ENCODE measurements around the gene AURKA. TPM values are rescaled to one million over a fixed set of nuclear protein-coding genes. Genes with fewer than 3 reads are reported as not detected.
A peak's percentile ranks its signal among the peaks of the same experiment; 100 is the strongest.

AURKA gene
- total and polyA plus RNA-seq, 9 of the 15 experiments (the other 6 are each of a cell fraction or from before 2014, with no cell fraction given), result 72.7 to 162 (median 113) TPM

- ChIA-PET POLR2A (interaction anchor here (0.6 to 5.1 kb wide), 9 partner anchors 8 to 1301 kb away, joined by 3 to 72 read pairs (median 3); partner anchors contain the start of genes AURKA and CSTF1), CTCF (ENCODE audit: low intra/inter-chr PET ratio) (no interaction called here)
- peaks cover 43% of the 10 kb centered on the region; the same call in 2 of the 3 replicates for H3K36me3 ChIP-seq (ENCODE audit: control insufficient read depth, insufficient read depth, low read length)
- H3K9me1 ChIP-seq (ENCODE audit: control insufficient read depth, insufficient read depth, low read length), result no peaks in the 10 kb centered on the region
- FAIRE-seq, result peak; percentile 84
- in situ Hi-C loops (cut with MboI), result no loop called here
- H3K4me3 ChIP-seq, result peak overlapping the region; percentile 77
- BruUV-seq (replicated peaks), result no TSS peak
- no peaks in the 10 kb centered on the region for H3K27me3 ChIP-seq (ENCODE audit: control insufficient read depth in 2 of 2, insufficient read depth in 2 of 2, low read length in 2 of 2)
- peak; percentile 54 to 91 (median 66) for DNase-seq (ENCODE audit: extremely low read depth in 1 of 4, low spot score in 3 of 4)
- H3K4me2 ChIP-seq (ENCODE audit: insufficient read depth, low read length), result peak overlapping the region; percentile 99
- 5% methylated on average over 12 of the region's 12 CpGs for WGBS (ENCODE audit: insufficient coverage, low coverage, missing lambda C conversion rate)
- peaks cover 28 to 59% of the 10 kb centered on the region in 2 experiments for H3K4me1 ChIP-seq (replicated peaks in 1 of 2; ENCODE audit: control insufficient read depth in 2 of 2, insufficient read depth in 2 of 2, low read length in 2 of 2)
- peak; percentile 56 for ATAC-seq
- peak overlapping the region; percentile 50 for H2AFZ ChIP-seq (ENCODE audit: low read depth, low read length)
- no peaks in the 10 kb centered on the region for H3K9me3 ChIP-seq (replicated peaks; ENCODE audit: control insufficient read depth, insufficient read depth, low read depth, low read length)
- H3K27ac ChIP-seq (ENCODE audit: extremely low read depth, low read depth, low read length), result peak overlapping the region; percentile 85
- no peaks in the 10 kb centered on the region; the same call in 1 of the 2 replicates for H4K20me1 ChIP-seq (replicated peaks; ENCODE audit: control insufficient read depth, insufficient read depth, low read length)
- peak overlapping the region; percentile 73 to 77; a peak in 3 of 4 replicates for H3K9ac ChIP-seq (ENCODE audit: insufficient read depth in 1 of 2, low read depth in 2 of 2, low read length in 2 of 2)
- H3K79me2 ChIP-seq (ENCODE audit: control insufficient read depth, insufficient read depth, low read length), result peaks cover 82% of the 10 kb centered on the region
- intact Hi-C loops (cut with micrococcal nuclease), result loop anchor here (5.0 kb wide), 1 partner anchor 52 kb away; the partner anchor contains the start of gene RTF2
- TF ChIP-seq ZNF740 (CRISPR knock-in tag; IDR thresholded peaks at IDR 0.05) (no peak), ZNF740 (tag; IDR thresholded peaks at IDR 0.05) (no peak), SREBF1 (IDR thresholded peaks at IDR 0.05; ENCODE audit: borderline replicate concordance, low read depth, low read length) (no peak), NRF1 (conservative IDR thresholded peaks at IDR 0.05 in 1 of 2, IDR thresholded peaks at IDR 0.05 in 1 of 2) (peak; percentile 26 to 28; a peak in 2 of 4 replicates), STAT5A (IDR thresholded peaks at IDR 0.05; ENCODE audit: borderline replicate concordance, low read length) (peak; percentile 67), CTBP1 (IDR thresholded peaks at IDR 0.05; ENCODE audit: borderline replicate concordance) (peak; percentile 85), ATF7 (IDR thresholded peaks at IDR 0.05) (0 out of 2 replicates have a peak, but pooled peaks have one; percentile 73), CBFA2T3 (IDR thresholded peaks at IDR 0.05) (peak; percentile 63), POLR2AphosphoS5 (IDR thresholded peaks at IDR 0.05; ENCODE audit: control insufficient read depth, insufficient read depth, low read depth, low read length) (0 out of 2 replicates have a peak, but pooled peaks have one; percentile 28), NCOA4 (IDR thresholded peaks at IDR 0.05; ENCODE audit: partially characterized antibody) (no peak), ELF4 (CRISPR knock-in tag; IDR thresholded peaks at IDR 0.05) (no peak), HDAC6 (IDR thresholded peaks at IDR 0.05; ENCODE audit: low read depth, low read length) (no peak), MAFG (tag; conservative IDR thresholded peaks at IDR 0.05) (peak; percentile 46), TCF3 (CRISPR knock-in tag; IDR thresholded peaks at IDR 0.05) (peak; percentile 46; the same call in 1 of the 2 replicates), TAF15 (IDR thresholded peaks at IDR 0.05; ENCODE audit: low read depth, low read length) (no peak), ZEB2 (IDR thresholded peaks at IDR 0.05) (0 out of 2 replicates have a peak, but pooled peaks have one; percentile 39), FOXO4 (CRISPR knock-in tag; IDR thresholded peaks at IDR 0.05) (no peak), ATF1 (CRISPR knock-in tag; IDR thresholded peaks at IDR 0.05) (no peak), ATF1 (tag; IDR thresholded peaks at IDR 0.05) (peak; percentile 79), KDM1A (IDR thresholded peaks at IDR 0.05) (peak; percentile 85 to 86)
Observed at GRCh38 chr20:56414842-56415765, 23.1 kb upstream of the AURKA start.

All from K562 (cell line).